Coronary artery (tissue), 2 donors: ENCODE measurements around the gene STAT5B.
"Not testable (repeated sequence)": the region's sequence is repeated elsewhere in the genome, so short reads cannot be mapped to it uniquely, and the experiment has no call there.

Source experiments
- DNase-seq: peaks from one replicate; pipeline ENCODE4 v3.0.0-alpha.2; 2017; ENCODE audit warnings: low spot score
- H3K27ac ChIP-seq, 2 donors: fragments of 200-600 bp; sonication (generic); one replicate each; pipeline ENCODE4 v1.5.1; 2016 to 2019
- H3K4me3 ChIP-seq: fragments of 200-600 bp; sonication (generic); 2 replicates; pipeline ENCODE4 v1.5.1; 2016; ENCODE audit warnings: mild to moderate bottlenecking, moderate library complexity
- TF ChIP-seq, protein P1 (sequence below): fragments of 200-600 bp; sonication (generic); IDR thresholded peaks from one replicate; pipeline ENCODE4 v1.5.1; 2019; ENCODE audit warnings: antibody characterized with exemption

Gene STAT5B

DNA sequence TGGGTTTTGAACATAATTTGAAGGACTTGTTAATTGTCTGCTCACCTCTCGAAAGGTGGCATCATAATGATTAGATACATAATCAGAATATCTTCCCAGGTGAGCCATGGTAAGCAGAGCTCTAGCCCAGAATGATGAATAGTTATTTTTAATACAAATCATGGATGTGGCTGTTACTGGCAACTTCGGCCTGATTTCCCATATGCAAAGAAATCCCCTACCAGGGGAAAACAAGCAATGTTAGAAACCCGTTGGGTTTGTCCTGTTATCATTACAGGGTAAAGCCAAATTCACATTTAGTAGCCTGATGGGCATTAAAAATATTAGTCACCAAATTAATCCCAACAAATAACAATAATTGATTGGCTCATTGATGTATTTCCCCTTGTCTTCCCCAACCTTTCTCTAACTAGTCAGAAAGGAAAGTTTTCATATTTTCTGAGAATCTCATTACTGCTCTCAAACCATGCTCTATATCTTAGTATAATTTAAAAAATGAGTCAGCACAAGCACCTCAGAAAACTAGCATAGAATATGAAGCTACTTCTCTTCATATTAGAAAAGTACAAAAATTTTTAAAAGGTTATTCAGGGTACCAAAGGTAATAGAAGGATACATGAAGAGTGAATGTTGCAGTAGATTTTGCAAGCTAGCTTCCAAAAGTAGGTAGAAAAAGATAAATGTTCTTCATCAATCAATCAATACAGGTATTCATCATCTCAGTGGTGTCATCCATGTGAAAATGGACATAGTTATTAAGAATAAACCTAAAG, 5.0 kb downstream of the STAT5B start:
- TF ChIP-seq, protein P1, sequence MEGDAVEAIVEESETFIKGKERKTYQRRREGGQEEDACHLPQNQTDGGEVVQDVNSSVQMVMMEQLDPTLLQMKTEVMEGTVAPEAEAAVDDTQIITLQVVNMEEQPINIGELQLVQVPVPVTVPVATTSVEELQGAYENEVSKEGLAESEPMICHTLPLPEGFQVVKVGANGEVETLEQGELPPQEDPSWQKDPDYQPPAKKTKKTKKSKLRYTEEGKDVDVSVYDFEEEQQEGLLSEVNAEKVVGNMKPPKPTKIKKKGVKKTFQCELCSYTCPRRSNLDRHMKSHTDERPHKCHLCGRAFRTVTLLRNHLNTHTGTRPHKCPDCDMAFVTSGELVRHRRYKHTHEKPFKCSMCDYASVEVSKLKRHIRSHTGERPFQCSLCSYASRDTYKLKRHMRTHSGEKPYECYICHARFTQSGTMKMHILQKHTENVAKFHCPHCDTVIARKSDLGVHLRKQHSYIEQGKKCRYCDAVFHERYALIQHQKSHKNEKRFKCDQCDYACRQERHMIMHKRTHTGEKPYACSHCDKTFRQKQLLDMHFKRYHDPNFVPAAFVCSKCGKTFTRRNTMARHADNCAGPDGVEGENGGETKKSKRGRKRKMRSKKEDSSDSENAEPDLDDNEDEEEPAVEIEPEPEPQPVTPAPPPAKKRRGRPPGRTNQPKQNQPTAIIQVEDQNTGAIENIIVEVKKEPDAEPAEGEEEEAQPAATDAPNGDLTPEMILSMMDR, result no peak
- DNase-seq, result no peak
- Histone ChIP-seq H3K4me3 (no peak overlapping the region), H3K27ac (no peak overlapping the region)

DNA sequence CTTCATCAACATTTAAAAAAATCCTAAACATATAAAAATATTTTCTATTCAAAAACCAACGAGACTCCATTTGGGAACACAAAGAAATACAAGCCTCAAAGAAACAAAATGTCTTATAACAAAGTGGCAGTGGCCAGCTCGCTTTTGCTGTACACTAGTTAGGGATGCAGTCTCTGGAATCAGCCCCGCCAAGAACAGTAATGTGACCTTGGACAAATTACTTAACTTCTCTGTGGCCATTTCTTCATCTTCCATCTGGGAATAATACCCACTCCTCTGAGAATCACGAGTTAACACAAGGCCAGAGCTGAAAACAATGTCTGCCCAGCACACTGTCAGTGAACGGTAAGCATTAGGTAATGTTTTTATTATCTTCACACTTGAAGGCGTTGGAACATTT, 5.6 kb downstream of the STAT5B start:
- Histone ChIP-seq H3K27ac (no peak overlapping the region), H3K4me3 (no peak overlapping the region)
- TF ChIP-seq, protein P1, result no peak
- DNase-seq, result no peak

DNA sequence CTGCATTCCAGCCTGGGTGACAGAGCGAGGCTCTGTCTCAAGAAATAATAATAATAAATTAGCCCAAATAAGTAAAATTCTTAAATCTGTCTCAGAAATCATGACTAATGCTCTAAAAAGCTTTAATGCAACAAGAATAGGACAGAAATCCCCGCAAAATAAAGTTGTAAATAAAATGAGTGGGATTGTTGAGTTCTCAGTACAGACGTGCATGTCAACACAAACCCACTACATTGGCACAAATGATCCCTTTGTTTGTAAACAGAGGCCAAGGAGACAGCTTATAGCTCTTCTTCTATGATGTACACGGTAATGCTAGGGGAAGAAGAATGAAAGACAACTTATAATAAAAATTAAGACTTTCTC, 6.0 kb downstream of the STAT5B start:
- DNase-seq, result no peak
- TF ChIP-seq, protein P1, result no peak
- no peak overlapping the region for H3K4me3 ChIP-seq
- no peak overlapping the region for H3K27ac ChIP-seq

DNA sequence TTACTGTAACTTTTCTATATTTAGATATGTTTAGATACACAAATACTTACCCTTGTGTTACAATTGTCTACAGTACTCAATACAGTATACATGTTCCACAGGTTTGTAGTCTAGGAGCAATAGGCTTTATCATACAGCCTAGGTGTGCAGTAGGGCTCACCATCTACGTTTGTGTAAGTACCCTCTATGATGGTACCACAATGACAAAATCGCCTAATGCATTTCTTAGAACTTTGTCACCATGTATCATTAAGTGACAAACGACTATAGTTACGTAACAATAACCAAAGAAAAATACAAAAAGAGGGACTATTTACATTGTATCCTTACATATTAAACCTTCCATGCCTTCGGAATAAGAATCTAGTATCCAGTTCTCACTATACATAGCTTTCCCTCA, 8.0 kb downstream of the STAT5B start:
- TF ChIP-seq, protein P1, result no peak
- Histone ChIP-seq H3K27ac (no peak overlapping the region), H3K4me3 (no peak overlapping the region)
- no peak for DNase-seq

DNA sequence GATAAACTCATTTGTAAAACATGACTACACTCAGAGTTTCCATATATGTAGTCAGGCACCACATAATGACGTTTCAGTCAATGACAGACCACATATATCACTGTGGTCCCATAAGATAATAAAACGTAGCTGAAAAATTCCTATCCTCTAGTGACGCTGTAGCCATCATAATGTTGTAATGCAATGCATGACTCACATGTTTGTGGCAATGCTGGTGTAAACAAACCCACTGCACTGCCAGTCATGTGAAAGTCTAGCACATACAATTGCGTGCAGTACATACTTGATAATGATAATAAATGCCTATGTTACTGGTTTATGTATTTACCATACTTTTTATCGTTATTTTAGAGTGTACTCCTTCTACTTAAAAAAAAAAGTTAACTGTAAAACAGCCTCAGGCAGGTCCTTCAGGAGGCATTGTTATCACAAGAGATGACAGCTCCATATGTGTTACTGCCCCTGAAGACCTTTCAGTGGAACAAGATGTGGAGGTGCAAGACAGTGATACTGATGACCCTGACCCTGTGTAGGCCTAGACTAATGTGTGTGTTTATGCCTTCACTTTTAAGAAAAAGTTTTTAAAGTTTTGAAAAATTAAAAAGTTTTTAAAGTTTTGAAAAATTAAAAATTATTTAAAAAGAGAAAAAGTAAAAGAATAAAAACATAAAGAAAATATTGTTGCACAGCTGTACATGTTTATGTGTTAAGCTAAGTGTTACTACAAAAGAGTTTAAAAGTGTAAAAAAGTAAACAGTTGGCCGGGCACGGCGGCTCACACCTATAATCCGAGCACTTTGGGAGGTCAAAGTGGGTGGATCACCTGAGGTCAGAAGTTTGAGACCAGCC, 9.0 kb downstream of the STAT5B start:
- no peak for DNase-seq
- Histone ChIP-seq H3K4me3 (no peak overlapping the region), H3K27ac (no peak overlapping the region)
- TF ChIP-seq, protein P1, result no peak

DNA sequence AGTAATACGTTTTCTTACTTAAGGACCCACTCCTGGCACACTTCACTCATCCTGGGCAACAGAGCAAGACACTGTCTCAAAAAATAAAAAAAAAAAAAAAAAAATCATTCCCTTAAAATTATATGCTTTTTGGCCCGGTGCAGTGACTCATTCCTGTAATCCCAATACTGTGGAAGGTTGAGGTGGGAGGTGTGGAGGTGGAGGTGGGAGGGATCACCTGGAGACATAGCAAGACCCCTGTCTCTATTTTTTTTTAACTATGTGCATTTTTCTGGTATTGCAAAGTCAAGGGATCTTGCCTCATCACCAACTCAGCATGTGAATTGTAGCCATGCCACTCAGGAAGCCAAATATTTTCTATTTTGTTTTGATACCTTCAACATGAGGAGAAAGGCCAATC, 9.7 kb downstream of the STAT5B start:
- no peak overlapping the region for H3K27ac ChIP-seq
- H3K4me3 ChIP-seq, result no peak overlapping the region
- TF ChIP-seq, protein P1, result no peak
- DNase-seq, result no peak

DNA sequence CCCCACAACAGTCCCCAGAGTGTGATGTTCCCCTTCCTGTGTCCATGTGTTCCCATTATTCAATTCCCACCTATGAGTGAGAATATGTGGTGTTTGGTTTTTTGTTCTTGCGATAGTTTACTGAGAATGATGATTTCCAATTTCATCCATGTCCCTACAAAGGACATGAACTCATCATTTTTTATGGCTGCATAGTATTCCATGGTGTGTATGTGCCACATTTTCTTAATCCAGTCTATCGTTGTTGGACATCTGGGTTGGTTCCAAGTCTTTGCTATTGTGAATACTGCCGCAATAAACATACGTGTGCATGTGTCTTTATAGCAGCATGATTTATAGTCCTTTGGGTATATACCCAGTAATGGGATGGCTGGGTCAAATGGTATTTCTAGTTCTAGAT, 11.8 kb downstream of the STAT5B start:
- not testable (repeated sequence) for H3K27ac ChIP-seq, DNase-seq, H3K4me3 ChIP-seq
